Neural cell (in vitro differentiated cells): ENCODE data around the gene SCGB1C1. TPM values are rescaled to one million over a fixed set of nuclear protein-coding genes. Genes with fewer than 3 reads are reported as not detected.
"Not testable (repeated sequence)": the region's sequence is repeated elsewhere in the genome, so short reads cannot be mapped to it uniquely, and the experiment has no call there.

ENCODE experiments used
- H2AFZ ChIP-seq: fragments of 200-600, 300-800 bp; sonication (generic), shearing (Covaris generic); 2 replicates; pipeline ENCODE4 v1.6.0; 2014; ENCODE audit warnings: low read depth, mild to moderate bottlenecking, antibody characterized with exemption, low read length, moderate library complexity
- H3F3A ChIP-seq: fragments of 200-600 bp; shearing (Covaris generic); 2 replicates; pipeline ENCODE4 v1.6.1; 2016; ENCODE audit warnings: mild to moderate bottlenecking, moderate library complexity, mixed read lengths, antibody characterized with exemption, low read length; ENCODE audit not compliant: insufficient read depth, poor library complexity, severe bottlenecking
- H3K27ac ChIP-seq: fragments of 200-600, 300-800 bp; sonication (generic), shearing (Covaris generic); 2 replicates; pipeline ENCODE4 v1.5.1; 2014; ENCODE audit warnings: mild to moderate bottlenecking, low read length, moderate library complexity
- H3K27me3 ChIP-seq: fragments of 300-800, 200-600 bp; sonication (generic), shearing (Covaris generic); 2 replicates; pipeline ENCODE4 v1.6.0; 2014; ENCODE audit warnings: mild to moderate bottlenecking, low read depth, low read length, moderate library complexity; ENCODE audit not compliant: insufficient read depth
- H3K36me3 ChIP-seq: fragments of 300-800, 200-600 bp; sonication (generic), shearing (Covaris generic); 2 replicates; pipeline ENCODE4 v1.5.1; 2014; ENCODE audit warnings: mild to moderate bottlenecking, antibody characterized with exemption, low read length, moderate library complexity; ENCODE audit not compliant: insufficient read depth
- H3K4me2 ChIP-seq: fragments of 300-800, 200-600 bp; sonication (generic), shearing (Covaris generic); 2 replicates; pipeline ENCODE4 v1.6.0; 2014; ENCODE audit warnings: mild to moderate bottlenecking, low read length
- H3K4me3 ChIP-seq: fragments of 300-800, 200-600 bp; sonication (generic), shearing (Covaris generic); 2 replicates; pipeline ENCODE4 v1.5.1; 2014; ENCODE audit warnings: mild to moderate bottlenecking, low read length, moderate library complexity
- H3K79me2 ChIP-seq: fragments of 200-600 bp; shearing (Covaris generic); replicated peaks from 2 replicates; pipeline ENCODE4 v1.6.0; 2014; ENCODE audit warnings: mild to moderate bottlenecking, low read length, moderate library complexity; ENCODE audit not compliant: insufficient read depth
- H3K9ac ChIP-seq: fragments of 300-800, 200-600 bp; sonication (generic), shearing (Covaris generic); 2 replicates; pipeline ENCODE4 v1.6.1; 2016; ENCODE audit warnings: mild to moderate bottlenecking, low read length, mixed read lengths
- H3K9me2 ChIP-seq: fragments of 200-600 bp; shearing (Covaris generic); 2 replicates; pipeline ENCODE4 v1.6.1; 2016; ENCODE audit warnings: mild to moderate bottlenecking, low read length, mixed read lengths; ENCODE audit not compliant: insufficient read depth
- H3K9me3 ChIP-seq: fragments of 200-600, 300-800 bp; sonication (generic), shearing (Covaris generic); 2 replicates; pipeline ENCODE4 v1.6.1; 2016; ENCODE audit warnings: mild to moderate bottlenecking, mixed run types, low read length, moderate library complexity, mixed read lengths
- H4K20me1 ChIP-seq: fragments of 200-600 bp; shearing (Covaris generic); 2 replicates; pipeline ENCODE4 v1.6.1; 2016; ENCODE audit warnings: mild to moderate bottlenecking, mixed run types; ENCODE audit not compliant: insufficient read depth
- polyA minus RNA-seq: library from RNA; depleted of rRNA, polyadenylated mRNA; stranded (reverse); fragments of >200 nt; gene quantifications from 2 replicates; pipeline ENCODE4 v1.2.3, GENCODE V29; 2014
- polyA plus RNA-seq: library from polyadenylated mRNA; depleted of rRNA; stranded (reverse); fragments of >200 nt; gene quantifications from 2 replicates; pipeline ENCODE4 v1.2.3, GENCODE V29; 2014

SCGB1C1 gene
- not detected in 2 replicates for polyA plus RNA-seq
- not detected in 2 replicates for polyA minus RNA-seq

DNA sequence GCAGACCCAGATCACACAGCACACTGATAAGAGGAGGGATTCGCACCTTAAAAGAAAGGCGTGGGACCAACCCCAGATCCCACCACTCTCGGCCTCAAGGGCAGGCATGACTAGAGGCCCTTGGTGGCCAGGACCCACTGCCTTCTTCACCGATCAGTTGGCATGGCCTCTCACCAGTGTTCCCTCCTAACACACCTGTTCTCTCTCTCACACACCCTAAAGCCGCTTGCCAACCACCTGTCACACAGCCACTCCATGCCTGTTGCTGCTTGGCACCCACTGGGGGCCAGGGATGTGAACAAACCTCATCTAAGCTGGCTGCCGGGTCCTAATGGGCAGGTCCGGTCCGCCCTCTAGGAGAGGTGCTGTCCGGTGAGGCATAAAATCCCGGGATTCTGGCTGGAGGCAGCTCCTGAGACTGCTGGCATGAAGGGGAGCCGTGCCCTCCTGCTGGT lies at the start of gene SCGB1C1:
TSS of gene SCGB1C1 (plus strand) at position 405 of the 455 bp plus-strand sequence. CDS start at position 427, 22 bp downstream.
- not testable (repeated sequence) for H3K4me2 ChIP-seq, H3K9ac ChIP-seq, H4K20me1 ChIP-seq, H3K27ac ChIP-seq, H3K36me3 ChIP-seq, H3K9me2 ChIP-seq, H2AFZ ChIP-seq, H3K79me2 ChIP-seq, H3K9me3 ChIP-seq, H3K27me3 ChIP-seq, H3F3A ChIP-seq, H3K4me3 ChIP-seq

DNA sequence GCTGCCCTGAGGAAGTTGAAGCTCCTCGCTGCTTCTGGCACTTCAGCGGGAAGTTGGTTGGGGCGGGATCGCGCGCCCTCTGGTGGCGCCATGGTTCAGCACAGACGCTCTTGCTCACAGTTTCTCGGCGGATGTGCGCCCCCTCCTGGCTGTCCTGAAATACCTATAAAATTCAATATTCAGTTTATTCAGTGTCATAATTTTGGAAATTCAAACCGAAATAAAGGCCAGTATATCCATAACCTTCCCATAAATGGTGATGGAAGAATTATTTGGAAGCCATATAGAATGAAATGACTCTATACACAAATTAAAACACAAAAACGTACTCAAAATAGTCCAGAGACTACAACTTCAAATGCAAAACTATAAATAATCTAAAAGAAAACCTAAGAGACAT lies 12.6 kb upstream of the SCGB1C1 start:
- not testable (repeated sequence) for H3K27me3 ChIP-seq, H3K9ac ChIP-seq, H3K27ac ChIP-seq, H3K9me2 ChIP-seq, H3K9me3 ChIP-seq, H3K79me2 ChIP-seq, H3K4me2 ChIP-seq, H3K4me3 ChIP-seq, H2AFZ ChIP-seq, H3K36me3 ChIP-seq, H4K20me1 ChIP-seq, H3F3A ChIP-seq

DNA sequence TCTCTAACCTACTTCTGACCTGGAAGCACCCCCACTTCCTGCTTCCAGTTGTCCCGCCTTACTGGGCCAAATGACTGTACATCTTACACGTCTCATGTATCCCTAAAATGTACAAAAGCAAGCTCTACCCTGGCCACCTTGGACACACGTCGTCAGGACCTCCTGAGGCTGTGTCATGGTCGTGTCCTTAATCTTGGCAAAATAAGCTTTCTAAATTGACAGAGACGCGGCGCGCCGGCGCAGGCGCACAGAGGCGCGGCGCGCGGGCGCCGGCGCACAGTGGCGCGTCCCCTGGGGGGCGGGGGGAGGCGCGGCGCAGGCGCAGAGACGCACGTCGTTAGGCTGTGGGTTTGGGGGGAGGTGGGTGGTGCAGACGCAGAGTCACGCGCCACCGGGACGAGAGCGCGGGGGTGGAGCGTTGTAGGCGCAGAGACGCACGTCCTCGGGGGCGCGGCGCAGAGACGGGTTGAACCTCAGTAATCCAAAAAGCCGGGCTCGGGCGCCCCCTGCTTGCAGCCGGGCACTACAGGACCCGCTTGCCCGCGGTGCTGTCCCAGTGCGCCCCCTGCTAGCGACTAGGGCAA lies 3.6 kb upstream of the SCGB1C1 start:
- H4K20me1 ChIP-seq, H3F3A ChIP-seq, H3K36me3 ChIP-seq, H3K9me2 ChIP-seq, H3K27me3 ChIP-seq, H3K27ac ChIP-seq, H3K9ac ChIP-seq, H3K9me3 ChIP-seq, H2AFZ ChIP-seq, H3K79me2 ChIP-seq, H3K4me2 ChIP-seq, H3K4me3 ChIP-seq: not testable (repeated sequence)

DNA sequence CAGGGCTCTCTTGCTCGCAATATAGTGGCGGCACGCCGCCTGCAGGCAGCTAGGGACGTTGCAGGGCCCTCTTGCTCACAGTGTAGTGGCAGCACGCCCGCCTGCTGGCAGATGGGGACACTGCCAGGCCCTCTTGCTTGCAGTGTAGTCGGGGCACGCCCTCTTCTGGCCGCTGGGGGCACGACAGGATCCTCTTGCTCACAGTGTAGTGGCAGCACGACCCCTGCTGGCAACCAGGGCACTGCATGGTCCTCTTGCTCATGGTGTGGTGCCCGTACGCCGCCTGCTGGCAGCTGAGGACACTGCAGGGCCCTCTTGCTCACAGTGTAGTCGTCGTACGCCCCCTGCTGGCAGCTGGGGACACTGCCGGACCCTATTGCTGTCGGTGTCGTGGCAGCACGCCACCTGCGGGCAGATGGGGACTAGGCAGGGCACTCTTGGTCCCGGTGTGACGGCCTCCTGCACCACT lies 3.0 kb upstream of the SCGB1C1 start:
- not testable (repeated sequence) for H3K27me3 ChIP-seq, H3K9me3 ChIP-seq, H3K9ac ChIP-seq, H2AFZ ChIP-seq, H3K36me3 ChIP-seq, H3K27ac ChIP-seq, H3K79me2 ChIP-seq, H3K9me2 ChIP-seq, H4K20me1 ChIP-seq, H3K4me3 ChIP-seq, H3F3A ChIP-seq, H3K4me2 ChIP-seq

DNA sequence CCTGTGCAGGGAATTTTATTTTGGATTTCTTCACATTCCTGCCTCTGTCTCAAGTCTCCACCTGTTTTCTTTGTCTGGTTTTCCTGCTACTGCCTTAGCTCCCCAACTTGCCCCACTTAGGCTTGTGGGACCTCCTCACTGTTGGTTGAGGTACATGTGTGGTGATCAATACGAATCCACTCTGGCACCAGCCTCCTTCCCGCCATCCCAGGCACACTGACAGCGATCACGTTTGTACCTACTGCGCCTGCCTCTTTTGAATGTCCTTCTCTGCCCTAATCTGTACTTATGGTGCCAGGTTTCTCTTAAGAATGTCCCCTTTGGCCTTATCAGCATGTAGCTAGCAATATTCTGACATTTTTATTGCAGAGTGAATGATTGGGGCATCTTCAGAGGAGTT lies 2.3 kb upstream of the SCGB1C1 start:
- H3K9me3 ChIP-seq, H2AFZ ChIP-seq, H3K4me3 ChIP-seq: not testable (repeated sequence)

More for the DNA sequence above, 2.3 kb upstream of the SCGB1C1 start:
- not testable (repeated sequence) for H3K79me2 ChIP-seq, H3K4me2 ChIP-seq, H3K27me3 ChIP-seq, H3K36me3 ChIP-seq, H3K9me2 ChIP-seq, H3K27ac ChIP-seq, H3F3A ChIP-seq, H3K9ac ChIP-seq, H4K20me1 ChIP-seq
